NCI-H128 (cell line): ENCODE results near the gene IGSF8.
"Not testable (repeated sequence)": the region's sequence is repeated elsewhere in the genome, so short reads cannot be mapped to it uniquely, and the experiment has no call there.

Experiments used
- DNase-seq: peaks from one replicate; lab custom pipeline; 2025; ENCODE audit not compliant: unreplicated experiment; lab: John Stamatoyannopoulos, UW

The IGSF8 gene

DNA sequence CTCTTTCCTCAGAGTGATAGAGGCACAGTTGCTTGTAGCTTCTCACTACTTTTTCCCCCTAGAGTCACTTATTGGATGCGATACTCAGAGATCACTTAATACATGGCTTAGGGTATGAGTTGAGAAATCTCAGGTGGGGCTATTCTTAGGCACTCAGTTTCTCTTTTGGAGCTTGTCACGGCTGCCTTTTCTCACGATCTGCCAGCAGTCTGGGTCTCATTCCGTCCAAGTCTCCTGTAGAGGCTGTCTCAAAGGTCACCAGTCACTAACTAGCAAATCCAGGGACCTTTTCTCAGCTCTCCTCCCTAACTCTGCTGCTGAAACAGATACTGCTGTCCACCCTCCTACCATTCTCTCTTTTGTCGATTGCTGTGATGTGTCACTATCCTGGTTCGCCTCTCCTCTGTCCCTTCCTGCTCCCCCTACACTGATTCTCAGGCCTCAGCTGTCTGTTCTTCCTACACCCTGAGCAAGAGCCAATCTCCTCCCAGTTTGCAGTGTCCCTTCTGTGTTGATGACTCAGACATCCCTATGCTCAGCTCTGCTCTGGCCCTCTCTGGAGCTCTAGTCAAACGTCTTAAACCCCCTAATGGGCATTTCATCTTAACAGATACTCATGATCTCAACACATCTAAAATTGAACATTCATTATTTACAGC lies 29.6 kb upstream of the IGSF8 start:
- no peak for DNase-seq

DNA sequence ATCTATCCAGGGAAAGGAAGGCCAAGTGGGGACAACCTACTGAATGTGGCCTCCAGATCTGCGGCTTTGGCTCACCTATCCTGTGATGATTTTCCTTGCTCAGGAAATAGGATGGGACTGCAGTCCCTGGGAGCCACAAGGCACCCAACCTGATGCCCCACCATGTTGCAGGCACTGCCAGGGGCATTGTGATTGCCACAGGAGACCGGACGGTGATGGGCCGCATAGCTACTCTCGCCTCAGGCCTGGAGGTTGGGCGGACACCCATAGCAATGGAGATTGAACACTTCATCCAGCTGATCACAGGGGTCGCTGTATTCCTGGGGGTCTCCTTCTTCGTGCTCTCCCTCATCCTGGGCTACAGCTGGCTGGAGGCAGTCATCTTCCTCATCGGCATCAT lies 29.0 kb upstream of the IGSF8 start:
- DNase-seq, result no peak

DNA sequence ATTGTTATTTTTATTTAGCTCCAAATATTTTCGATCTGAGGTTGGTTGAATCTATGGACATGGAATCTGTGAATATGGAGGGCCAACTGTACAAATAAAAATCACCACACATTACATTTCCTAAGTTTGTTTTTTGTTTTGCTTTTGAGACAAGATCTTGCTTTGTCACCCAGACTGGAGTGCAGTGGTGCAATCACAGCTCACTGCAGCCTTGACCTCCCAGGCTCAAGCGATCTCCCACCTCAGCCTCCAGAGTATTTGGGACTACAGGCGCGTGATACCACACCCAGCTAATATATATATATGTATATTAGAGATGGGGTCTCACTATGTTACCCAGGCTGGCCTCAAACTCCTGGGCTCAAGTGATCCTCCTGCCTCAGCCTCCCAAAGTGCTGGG lies 27.9 kb upstream of the IGSF8 start:
- DNase-seq, result not testable (repeated sequence)

DNA sequence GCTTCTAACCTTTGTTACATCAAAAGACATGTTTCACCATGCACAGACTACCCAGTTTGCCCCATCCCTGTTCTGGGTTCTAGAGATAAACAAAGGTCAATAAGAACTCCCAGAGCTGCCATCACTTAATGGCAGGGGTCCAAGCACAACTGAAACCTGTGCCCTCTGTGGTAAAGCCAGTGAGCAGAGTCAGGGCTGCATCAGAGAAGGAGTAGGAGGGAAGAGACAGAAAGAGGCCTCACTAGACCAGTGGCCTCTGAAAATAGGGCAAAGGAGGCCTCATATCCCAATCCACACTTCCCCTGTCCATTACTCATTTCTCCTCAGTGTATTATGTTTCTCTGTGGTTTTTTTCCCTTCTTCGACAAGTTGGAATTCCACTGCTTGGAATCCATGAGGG lies 27.3 kb upstream of the IGSF8 start:
- no peak for DNase-seq

DNA sequence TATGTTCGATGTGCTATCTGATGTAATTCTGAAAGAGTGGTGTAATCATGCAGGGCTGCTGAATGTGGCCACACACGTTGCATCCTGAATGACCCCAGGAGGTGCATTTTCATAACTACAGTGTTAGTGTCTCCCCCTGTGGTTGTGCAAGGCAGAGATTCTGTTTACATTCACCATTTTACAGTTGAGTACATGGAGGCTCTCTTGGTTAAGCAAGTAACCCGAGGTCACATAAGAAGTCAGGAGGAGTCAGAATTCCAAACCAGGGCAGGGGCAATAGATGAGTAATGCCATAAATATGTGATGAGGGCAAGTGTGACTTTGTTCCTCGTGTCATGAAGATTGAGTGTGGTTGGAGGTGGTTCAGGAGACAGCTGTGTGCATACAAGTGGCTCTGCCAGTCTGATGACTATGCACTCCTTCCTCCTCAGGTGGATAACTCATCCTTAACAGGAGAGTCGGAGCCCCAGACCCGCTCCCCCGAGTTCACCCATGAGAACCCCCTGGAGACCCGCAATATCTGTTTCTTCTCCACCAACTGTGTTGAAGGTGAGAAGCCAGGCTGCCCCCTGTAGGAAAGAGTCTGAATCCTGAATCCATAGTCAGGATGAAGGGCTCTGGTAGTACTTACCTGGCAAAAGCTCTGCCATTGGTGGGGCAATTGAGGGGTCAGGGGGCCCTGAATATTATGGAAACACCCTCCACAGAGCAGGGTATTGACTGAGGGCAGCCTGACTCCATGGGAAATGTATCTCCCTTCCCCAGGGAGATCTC lies 26.5 kb upstream of the IGSF8 start:
- no peak for DNase-seq

DNA sequence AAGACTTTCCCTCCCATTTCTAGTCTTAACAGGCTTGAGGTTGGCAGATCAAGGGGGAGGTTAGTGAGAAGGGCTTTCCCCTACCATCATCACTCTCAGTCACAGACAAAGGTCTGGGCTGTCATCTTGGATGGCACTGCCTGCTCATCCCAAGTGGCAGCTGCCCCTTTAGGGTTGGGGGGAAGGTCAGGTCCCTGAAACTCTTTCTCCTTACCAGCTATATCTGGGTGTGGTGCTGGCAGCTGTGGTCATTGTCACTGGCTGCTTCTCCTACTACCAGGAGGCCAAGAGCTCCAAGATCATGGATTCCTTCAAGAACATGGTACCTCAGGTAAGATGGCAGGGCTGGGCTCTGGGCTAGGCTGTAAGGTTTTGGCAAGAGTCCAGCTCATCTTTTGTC lies 25.3 kb upstream of the IGSF8 start:
- DNase-seq, result no peak

DNA sequence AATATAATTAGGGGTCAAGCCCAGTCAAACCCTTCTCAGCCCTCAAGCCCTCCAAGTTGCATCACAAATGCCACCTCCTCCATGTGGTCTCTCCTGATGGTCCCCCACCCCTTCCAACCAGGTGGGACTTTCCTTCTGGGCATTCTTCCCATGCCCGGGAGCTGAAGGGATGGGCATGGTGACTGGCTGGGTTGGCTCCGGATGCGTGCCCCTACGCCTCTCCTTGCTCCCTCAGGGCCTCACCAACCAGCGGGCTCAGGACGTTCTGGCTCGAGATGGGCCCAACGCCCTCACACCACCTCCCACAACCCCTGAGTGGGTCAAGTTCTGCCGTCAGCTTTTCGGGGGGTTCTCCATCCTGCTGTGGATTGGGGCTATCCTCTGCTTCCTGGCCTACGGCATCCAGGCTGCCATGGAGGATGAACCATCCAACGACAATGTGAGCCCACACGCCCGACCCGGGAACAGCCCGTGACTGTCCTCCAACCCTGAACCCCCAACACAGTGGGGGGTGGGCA lies 24.6 kb upstream of the IGSF8 start:
- no peak for DNase-seq

DNA sequence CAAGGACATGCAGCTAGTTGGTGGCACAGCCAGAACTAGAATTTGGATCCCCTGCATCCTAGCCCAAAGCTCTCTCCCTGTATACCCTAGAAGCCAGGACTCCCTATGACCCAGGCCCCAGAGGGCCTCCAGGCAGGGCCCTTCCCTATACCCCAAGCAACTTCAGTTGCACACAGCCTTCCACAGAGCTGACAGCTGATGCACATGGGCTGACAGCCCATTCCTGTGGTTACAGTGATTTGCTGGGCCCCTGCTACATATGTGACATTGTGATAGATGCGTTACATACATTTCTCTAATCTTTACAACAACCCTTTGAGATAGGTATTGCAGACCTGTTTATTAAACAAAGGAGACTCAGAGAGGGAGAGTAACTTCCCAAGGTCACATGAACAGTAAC lies 23.0 kb upstream of the IGSF8 start:
- no peak for DNase-seq

DNA sequence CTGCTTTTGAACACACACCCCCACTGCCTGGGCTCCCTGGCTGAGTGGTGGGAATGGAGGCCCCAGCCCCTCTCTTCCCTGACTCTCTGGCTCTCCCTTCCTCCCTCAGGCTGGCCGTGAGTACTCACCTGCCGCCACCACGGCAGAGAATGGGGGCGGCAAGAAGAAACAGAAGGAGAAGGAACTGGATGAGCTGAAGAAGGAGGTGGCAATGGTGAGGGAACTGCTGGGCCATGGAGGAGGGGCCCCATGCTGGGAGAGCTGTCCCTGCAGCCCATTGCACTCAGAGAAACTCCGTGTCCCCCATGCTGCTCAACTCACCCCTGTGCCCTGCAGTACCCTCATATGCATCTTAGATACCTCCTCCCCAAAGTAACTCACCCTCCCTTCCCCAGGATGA lies 22.4 kb upstream of the IGSF8 start:
- DNase-seq, result no peak

DNA sequence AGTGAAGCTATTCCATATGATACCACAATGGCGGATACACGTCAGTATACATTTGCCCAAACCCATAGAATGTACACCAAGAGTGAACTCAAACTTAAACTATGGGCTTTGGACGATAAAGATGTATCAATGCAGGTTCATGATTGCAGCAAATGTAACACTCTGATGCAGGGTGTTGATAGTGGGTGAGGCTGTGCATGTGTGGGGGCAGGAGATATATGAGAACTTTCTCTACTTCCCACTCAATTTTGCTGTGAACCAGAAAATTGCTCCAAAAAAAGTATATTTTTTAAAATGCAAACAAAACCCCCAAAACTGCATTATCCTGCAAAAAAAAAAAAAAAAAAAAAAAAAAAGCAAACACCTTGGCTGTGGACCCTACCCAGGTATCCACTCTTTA lies 20.5 kb upstream of the IGSF8 start:
- no peak for DNase-seq

DNA sequence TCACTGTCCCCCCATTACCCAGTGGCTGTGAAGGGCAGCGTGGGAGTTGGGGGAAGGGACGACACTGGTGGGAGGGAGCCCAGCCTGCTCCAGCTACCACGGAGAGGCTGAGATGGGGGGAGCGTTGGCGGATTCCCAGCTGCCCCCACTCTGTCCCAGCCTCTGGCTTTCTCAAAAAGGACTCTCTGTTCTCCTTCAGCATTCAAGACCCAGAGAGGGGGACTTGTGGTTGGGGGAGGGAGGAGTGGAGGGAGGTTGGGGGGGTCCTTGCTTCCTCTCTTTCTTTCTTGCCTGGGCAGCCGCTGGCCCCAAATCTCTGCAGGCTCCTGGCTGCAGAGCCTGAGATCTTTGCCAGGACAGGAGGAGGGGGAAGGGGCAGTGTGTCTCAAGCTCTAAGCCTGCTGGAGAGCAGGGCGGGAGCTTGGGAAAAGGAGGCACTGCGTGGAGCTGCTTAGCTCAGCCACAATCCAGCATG lies 19.3 kb upstream of the IGSF8 start:
- DNase-seq, result no peak

DNA sequence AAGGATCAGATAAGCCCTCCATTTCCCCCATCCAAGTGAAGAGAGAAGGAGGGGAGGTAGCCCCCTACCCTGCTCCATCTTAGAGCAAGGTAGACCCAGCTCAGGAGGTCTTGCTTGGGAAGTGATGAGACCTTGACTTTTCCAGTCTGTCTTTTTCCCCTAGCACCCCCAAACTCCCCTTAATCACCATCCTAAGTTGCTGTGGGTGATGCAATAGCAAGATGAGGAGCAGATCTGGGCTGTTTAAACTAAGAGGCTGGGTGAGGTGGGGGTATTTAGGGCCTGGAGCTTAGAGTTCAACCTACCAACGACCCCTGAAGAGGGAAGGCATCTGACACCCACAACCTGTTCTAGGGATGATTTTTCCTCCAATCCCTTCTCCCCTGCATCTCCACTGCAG lies 18.9 kb upstream of the IGSF8 start:
- DNase-seq, result no peak

DNA sequence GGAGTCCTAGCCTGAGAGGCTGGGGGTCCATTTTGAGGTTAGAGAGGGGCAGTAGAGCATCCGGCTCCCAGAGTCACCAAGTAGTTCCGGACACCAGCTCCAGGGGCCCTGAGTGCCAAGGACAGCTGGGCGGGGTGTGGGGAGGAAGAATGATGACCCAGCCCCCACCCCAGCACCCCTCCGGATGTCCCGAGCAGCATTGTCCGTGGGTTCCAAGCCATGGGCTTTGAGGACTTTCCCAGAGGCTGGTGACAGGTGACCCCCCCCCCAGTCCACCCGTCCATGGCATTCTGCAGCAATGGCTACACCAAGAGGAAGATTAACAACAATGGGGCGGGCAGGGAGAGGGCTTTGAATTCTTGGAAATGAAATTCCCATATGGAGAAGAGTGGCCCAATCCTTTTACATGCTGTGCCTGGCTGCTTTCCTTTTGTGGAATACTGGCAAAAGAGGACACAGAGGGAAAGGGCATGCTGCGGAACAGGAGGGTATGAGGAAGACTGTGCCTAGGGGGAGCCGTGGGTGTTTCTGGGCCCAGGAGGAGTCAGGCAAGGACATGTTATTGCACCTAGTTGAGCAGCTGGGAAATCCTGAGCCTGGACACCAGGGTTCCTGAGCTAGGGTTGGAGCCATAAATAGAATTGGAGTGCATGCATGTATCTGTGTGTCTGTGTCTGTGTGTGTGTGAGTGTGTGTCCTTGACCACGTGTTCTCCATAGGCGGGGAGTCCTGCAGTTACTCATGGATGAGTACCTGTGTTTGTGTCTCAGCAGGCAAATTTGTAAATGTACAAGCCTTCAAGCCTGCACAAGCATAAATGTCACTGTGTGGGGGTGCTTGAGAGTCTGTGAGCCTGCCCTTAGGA lies 18.1 kb upstream of the IGSF8 start:
- DNase-seq, result no peak

DNA sequence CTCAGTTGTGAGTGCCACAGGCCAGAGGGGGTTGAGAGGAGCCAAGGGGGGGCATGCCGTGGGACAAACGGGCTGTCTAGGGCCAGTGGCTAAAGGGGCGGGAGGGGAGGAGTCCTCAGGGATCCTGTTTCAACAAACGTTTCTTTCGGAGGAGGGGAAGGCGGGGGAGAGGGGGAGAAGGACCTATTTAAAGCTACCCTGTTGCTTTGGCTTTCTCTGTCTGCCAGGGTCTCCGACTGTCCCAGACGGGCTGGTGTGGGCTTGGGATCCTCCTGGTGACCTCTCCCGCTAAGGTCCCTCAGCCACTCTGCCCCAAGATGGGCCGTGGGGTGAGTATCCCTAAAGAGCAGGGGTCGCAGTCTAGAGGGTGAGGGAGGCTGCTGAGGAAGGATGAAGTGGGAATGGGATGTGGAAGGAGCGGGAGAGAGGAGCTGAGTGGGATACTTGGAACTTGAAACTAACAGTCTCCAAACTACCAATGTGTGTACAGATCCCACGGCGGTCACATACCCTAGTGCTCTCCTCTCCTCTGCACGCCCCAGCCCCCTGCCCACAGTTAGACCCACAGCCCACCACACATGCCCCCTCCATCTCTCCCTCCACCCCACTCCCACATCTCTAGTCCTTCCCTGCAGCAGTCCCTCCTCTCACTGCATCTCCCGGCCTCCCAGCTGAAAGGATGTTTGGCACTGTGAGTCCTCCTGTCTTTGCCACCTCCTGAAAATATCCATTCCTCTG lies 17.3 kb upstream of the IGSF8 start, which contains the start of gene ATP1A2:
TSS of gene ATP1A2 (plus strand) at position 215 of the 738 bp plus-strand sequence. CDS start at position 318, 103 bp downstream.
- no peak for DNase-seq

DNA sequence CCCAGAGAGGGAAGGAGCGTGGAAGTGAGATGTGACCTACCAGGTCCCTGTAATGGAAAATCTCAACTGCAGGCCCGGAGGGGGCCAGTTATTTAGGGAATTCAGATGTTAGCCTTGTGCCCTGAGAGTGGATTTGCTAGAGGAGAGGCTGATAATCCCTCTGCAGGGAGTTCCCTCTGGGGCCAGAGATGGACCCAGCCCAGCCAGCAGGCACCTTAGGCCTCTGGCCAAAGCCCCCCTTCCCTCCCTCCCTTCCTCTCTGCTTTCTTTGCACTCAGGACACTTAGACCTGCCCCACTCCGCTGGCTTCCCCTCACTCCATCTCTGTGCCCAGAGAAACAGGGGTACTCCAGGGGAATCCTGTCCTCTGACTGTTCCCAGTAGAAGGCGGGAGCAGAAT lies 15.7 kb upstream of the IGSF8 start:
- no peak for DNase-seq

DNA sequence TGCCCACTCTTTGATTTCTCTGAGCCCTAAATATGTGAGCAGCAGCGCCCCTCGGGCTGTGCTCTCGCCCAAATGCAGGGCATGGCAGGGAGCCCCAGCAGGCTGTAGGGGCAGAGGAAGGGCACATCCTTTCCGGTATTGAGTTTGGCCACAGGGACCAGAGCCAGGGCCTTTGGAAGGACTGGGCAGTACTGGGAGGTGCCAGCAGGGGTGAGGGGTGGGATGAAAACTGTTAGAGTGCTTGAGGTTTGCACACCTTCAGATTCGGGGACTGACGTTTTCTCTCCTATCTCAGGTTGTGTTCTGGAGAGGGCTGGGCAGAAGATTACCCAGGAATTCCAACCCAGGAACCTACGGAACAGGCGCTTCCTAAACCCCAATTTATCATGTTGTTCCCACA lies 15.0 kb upstream of the IGSF8 start:
- no peak for DNase-seq

DNA sequence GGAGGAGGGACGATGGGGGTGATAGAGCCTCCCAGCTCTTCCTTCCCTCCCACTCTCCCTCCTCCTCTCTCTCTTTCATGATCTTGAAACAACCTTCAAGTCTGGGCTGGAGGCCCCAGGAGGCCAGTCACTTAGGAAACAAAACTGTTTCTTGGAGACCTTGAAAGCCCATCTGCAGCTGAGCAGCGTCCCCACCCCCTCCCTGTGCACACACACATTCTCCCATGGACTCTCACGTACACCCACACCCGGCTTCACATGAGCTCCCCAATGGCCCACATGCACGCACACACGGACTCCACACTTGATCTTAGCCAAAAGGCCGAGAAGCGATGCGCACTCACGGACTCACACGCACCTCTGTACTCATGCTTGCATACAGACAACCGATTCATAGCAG lies 13.9 kb upstream of the IGSF8 start:
- DNase-seq, result no peak

DNA sequence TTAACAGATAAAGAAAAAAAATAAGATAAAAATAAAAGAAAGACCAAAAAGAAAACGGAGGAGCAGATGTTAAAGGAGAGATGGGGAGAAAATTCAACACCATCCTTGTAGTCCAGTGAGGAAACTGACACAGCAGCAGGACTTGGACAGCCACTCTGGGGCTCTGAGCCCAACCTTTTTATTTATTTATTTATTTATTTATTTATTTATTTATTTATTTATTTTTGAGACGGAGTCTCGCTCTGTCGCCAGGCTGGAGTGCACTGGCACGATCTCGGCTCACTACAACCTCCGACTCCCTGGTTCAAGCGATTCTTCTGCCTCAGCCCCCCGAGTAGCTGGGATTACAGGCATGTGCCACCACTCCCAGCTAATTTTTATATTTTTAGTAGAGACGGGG lies 13.0 kb upstream of the IGSF8 start:
- not testable (repeated sequence) for DNase-seq

DNA sequence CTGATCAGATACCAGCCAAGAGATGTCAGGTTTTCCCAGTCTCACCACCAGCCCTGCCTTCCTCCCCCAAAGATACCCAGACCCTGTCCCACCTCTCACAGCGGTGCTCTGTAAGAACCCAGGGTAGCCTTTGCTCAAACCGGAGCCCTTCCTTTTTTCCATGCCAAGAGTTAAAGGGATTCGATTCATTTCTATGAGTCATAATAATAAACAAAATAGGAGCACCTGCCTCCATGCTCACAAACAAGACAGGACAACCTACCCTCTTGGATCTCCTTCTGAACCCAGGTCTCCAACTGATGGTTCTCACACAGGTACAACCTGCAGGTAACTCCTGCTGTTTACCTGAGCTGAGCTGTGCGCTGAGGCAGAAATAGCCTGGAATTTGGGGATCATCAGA lies 11.3 kb upstream of the IGSF8 start:
- DNase-seq, result no peak

DNA sequence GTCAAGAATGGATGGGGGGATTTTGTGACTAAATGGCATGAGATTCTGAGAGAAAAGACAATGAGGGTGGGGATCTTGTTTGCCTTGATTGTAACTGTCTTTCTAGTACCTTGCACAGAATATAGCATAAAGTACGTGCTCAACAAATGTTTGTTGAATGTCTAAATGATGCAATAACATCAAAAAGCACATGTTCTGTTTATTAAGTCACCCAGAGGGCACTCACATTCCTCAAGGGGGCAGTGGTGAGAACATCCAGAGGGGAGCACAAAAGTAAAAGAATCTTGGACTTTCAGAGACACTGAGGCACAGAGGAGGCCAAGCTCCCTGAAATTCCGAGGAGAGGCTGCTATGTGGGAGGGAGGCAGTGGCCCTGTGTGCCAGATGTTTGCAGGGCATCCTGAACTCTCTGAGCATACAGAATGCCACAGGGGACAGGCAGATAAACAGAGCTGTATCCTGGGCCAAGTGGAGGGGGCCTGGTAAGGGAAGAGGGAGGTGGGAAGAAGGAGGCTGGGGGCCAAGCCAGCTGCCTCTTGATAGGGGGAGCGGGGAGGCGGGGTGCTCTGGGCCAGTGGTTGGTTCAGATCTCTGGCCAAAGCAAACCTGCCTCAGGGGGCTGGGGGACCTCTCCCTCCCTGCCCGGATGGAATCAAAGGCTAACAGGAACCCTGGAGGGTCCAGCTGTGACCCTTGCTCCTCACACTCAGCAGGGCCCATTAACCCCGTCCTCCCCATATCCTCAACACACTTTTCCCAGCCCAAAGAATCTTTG lies 10.7 kb upstream of the IGSF8 start:
- no peak for DNase-seq
